Measurements from ENCODE around the gene PHF11.

PHF11 gene

GRCh38 chr13:49454388-49455006 is 41.3 kb upstream of the PHF11 start:
- no peak for DNase-seq (ENCODE audit: extremely low read depth, low read depth)
- TF ChIP-seq, protein P1, sequence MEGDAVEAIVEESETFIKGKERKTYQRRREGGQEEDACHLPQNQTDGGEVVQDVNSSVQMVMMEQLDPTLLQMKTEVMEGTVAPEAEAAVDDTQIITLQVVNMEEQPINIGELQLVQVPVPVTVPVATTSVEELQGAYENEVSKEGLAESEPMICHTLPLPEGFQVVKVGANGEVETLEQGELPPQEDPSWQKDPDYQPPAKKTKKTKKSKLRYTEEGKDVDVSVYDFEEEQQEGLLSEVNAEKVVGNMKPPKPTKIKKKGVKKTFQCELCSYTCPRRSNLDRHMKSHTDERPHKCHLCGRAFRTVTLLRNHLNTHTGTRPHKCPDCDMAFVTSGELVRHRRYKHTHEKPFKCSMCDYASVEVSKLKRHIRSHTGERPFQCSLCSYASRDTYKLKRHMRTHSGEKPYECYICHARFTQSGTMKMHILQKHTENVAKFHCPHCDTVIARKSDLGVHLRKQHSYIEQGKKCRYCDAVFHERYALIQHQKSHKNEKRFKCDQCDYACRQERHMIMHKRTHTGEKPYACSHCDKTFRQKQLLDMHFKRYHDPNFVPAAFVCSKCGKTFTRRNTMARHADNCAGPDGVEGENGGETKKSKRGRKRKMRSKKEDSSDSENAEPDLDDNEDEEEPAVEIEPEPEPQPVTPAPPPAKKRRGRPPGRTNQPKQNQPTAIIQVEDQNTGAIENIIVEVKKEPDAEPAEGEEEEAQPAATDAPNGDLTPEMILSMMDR (IDR thresholded peaks at IDR 0.05; ENCODE audit: low read depth, low read length), result no peak

DNA sequence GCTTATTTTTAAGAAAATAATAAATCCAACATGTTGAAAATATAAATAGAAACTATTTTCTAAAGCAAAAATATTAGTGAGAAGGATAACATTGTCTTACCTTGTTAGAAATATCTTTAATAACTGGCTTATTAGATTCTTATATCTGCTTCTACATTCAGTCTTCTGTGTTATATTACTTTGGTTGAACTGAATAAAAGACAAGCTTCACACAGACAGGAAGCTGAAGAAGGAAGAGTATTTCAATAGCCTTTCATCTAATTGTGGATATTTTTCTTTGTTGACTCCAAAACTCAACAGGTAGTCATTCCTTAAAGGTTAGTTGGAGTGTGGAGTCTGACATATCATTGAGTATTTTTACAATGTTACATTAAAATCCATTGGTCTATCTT is 40.8 kb upstream of the PHF11 start:
- TF ChIP-seq, protein P1 (IDR thresholded peaks at IDR 0.05; ENCODE audit: low read depth, low read length), result no peak
- DNase-seq (ENCODE audit: extremely low read depth, low read depth), result no peak

- no peak for DNase-seq (ENCODE audit: extremely low read depth, low read depth)
- TF ChIP-seq, protein P1 (IDR thresholded peaks at IDR 0.05; ENCODE audit: low read depth, low read length), result no peak
Observed at GRCh38 chr13:49456156-49456555, 39.6 kb upstream of the PHF11 start.

GRCh38 chr13:49457221-49457620 is 38.5 kb upstream of the PHF11 start:
- TF ChIP-seq, protein P1 (IDR thresholded peaks at IDR 0.05; ENCODE audit: low read depth, low read length), result no peak
- DNase-seq (ENCODE audit: extremely low read depth, low read depth), result peak; percentile 30

DNA sequence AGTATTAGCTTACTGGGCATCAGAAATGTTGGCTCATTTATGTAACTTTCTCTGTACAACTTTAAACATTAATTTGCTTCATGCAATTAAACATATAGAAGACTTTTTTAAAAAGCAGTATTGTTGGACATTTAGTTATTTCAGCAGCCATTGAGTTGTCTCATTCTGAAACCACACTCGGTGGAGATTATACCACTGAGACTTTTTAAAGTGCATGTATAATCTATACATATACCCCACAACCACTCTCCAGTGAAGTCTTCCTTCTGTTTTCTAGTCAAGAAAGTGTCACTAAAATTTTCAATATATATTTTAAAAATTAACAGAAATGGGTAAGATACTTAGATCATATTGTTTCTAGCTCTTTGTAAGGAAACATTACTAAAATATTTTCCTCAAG is 36.2 kb upstream of the PHF11 start:
- TF ChIP-seq, protein P1 (IDR thresholded peaks at IDR 0.05; ENCODE audit: low read depth, low read length), result no peak
- no peak for DNase-seq (ENCODE audit: extremely low read depth, low read depth)

DNA sequence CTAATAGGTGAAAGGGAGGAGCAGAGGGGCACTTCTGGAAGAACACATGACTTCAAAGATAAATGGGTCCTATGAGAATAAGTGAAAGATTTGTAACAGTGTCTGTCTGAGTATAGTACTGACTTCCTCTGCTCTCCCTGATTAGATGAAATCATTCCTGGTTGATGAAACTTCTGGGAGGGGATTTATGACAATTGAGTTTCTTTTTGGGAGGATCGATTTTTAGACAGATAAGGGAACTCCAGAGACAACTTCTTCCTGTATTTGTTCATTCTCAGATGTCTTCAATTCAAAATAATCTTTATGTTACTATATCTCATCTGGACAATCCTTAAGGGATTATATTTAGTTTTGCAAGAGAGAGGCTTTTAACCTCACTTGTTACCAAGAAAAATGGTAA is 31.7 kb upstream of the PHF11 start:
- DNase-seq (ENCODE audit: extremely low read depth, low read depth), result no peak
- TF ChIP-seq, protein P1 (IDR thresholded peaks at IDR 0.05; ENCODE audit: low read depth, low read length), result no peak

GRCh38 chr13:49464621-49465325 is 31.0 kb upstream of the PHF11 start:
- TF ChIP-seq, protein P1 (IDR thresholded peaks at IDR 0.05; ENCODE audit: low read depth, low read length), result no peak
- DNase-seq (ENCODE audit: extremely low read depth, low read depth), result peak; percentile 52
